AG09309 (cell line): ENCODE measurements around the gene LHFPL6.

Experiments used
- DNase-seq: peaks from one replicate; pipeline ENCODE4 v3.0.0-alpha.2; 2010; ENCODE audit warnings: low read depth
- H3K4me3 ChIP-seq: 2 replicates; pipeline ENCODE4 v1.5.1; 2011; ENCODE audit warnings: mild to moderate bottlenecking, low read depth, low read length, moderate library complexity; ENCODE audit not compliant: control insufficient read depth
- TF ChIP-seq, protein P1 (sequence below): IDR thresholded peaks from 2 replicates; pipeline ENCODE4 v1.5.1; 2011; ENCODE audit warnings: mild to moderate bottlenecking, low read depth, low read length, inconsistent platforms; ENCODE audit not compliant: insufficient read depth, control insufficient read depth; ENCODE audit errors: missing control alignments

Gene LHFPL6

DNA sequence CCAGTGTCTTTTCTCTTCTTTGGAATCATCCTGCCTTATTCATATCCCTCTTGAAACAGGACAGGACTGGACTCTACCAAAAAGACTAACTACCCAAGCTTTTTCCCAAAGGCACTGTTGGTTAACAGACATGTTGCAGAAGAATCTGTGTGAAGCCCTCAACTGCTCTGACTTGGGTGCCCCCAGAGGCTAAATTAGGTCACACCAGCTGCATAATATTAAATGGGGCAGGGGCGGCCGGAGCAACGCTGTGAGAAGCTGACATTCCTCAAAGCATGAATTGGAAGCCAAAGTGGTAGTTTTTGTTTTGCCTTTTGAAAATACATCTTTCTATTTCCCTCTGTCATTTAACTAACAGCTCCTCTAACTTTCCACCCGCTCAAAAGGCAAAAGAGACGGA, 185.9 kb downstream of the LHFPL6 start:
- TF ChIP-seq, protein P1, sequence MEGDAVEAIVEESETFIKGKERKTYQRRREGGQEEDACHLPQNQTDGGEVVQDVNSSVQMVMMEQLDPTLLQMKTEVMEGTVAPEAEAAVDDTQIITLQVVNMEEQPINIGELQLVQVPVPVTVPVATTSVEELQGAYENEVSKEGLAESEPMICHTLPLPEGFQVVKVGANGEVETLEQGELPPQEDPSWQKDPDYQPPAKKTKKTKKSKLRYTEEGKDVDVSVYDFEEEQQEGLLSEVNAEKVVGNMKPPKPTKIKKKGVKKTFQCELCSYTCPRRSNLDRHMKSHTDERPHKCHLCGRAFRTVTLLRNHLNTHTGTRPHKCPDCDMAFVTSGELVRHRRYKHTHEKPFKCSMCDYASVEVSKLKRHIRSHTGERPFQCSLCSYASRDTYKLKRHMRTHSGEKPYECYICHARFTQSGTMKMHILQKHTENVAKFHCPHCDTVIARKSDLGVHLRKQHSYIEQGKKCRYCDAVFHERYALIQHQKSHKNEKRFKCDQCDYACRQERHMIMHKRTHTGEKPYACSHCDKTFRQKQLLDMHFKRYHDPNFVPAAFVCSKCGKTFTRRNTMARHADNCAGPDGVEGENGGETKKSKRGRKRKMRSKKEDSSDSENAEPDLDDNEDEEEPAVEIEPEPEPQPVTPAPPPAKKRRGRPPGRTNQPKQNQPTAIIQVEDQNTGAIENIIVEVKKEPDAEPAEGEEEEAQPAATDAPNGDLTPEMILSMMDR = peak; percentile 7
- DNase-seq = no peak

DNA sequence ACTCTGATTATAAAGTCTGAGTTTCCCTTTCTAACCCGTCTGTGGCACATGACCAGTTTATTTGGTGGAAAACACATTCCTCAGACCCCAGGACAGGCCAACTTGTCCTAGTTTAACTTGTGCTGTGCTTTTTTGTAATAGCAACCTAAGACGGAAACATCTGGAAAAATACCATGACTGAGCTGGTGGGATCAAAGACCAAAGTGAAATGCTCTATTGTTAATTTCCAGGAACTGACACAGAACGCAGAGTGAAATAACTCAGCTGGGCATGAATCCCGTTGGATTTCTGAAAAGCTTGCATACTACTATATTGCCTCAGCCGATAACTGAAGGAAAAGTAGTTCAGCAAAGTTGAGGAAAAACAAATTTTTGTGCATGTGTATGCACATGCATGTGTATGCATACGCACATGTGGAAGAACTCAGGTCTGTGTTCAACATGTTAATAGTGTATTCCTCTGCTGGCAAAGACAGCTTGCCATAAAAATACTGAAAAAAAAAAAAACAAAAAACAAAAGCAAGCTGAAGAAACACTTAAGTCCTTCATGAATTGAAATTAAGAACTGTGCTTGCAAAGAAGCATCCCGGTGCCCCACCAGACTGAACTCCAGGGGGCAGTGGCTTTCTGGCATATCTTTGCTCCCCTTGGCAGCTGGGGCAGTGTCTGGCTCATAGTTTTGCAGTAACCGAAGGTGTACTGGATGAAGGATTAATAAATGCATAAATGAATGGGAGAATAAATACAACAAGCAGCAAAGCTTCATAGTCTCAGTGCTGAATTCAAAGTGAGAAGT, 187.8 kb downstream of the LHFPL6 start:
- DNase-seq = no peak
- TF ChIP-seq, protein P1 = peak; percentile 71
- H3K4me3 ChIP-seq = no peak overlapping the region

More for the DNA sequence above, 185.9 kb downstream of the LHFPL6 start:
- no peak overlapping the region for H3K4me3 ChIP-seq

DNA sequence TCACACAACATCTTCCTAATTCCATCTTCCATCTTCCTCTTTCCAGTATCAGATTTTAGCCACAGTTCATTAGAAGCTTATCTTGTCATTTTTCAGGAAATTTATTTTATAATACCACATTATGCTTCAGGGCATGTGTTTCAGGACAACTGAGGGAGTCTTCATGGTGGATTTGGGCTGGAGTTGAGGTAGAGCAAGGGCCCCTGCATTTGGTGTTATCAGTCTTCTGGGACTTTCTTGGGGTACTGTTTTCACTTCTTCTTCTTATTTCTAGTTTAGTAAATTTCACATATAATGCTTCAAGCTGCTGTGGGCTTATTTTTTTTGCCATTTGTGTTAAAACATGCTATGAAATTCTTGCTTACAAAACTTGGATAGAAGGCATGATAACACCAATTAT, 188.7 kb downstream of the LHFPL6 start:
- TF ChIP-seq, protein P1 = no peak
- DNase-seq = no peak
- H3K4me3 ChIP-seq = no peak overlapping the region

DNA sequence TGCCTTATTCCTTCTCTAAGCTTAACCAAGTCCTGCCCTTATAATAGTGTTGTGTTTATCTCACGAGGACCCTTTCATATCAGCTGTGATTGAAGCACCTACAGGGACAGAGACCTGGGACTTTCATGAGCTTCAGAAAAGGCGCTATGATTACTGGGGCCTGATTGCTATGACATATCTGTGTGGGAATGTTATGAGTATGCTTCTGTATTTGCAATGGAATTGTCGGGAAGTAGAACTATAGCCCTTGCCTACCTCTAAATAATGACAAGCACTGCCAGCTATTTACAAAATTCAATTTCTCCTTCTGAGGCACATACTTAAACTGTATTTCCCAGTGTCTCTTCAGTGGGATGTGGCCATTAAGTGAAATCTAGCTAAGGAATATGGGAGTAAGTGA, 191.5 kb downstream of the LHFPL6 start:
- no peak for DNase-seq
- H3K4me3 ChIP-seq = no peak overlapping the region
- TF ChIP-seq, protein P1 = no peak

DNA sequence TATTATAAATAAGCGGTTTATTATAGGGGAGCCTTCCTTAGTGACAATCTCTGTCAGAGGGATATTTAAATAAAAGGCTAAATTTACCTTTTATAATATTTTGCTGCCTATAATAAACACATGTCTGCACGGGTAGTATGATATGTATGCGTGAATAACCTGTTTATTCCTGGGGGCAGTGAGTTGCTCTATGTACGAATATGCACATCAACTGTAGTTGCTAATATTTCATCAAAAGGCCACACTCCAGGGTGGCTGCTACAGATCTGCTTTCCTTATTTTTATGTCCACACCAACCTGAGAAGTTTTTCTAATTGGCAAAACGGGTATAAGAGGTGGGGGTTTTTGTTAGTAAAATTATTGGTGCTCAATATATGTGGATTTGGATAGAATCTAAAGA, 192.0 kb downstream of the LHFPL6 start:
- H3K4me3 ChIP-seq = no peak overlapping the region
- DNase-seq = no peak
- TF ChIP-seq, protein P1 = no peak

DNA sequence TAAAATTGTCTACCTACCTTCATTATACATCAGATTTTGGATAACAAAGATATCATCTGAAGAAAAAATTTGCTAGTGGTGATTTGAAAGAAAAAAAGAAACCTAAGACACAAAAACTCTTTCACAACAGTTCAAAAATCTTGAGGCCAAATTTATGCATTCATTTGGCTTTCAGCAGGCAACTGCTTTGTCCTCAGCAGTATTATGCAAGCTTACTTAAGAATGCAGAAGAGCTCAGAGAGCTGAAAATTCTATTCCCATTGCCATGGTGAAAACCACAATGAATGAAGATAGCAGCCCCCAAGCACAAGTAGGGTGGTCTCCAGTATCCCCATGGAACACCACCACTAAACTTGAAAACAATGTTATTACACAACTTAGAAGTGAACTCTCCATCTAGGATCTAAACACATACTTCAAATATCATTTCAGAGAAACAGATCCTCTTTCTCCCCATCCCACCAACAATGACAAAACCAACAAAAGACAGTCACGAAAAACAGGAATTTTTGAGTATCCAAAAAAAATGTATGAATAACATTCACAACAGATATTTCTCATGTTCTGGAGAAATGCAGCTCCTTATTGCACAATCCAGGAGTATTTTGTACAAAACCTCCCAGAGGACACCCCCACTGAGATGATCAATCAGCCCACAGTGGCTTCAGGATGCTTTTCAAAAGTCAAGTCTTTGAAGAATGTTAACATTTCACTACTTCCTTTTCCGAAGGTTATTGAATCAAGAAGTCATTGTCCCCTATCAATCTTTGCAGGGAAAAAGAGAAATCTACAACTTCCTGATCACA, 192.7 kb downstream of the LHFPL6 start:
- peak; percentile 55 for DNase-seq
- TF ChIP-seq, protein P1 = no peak
- H3K4me3 ChIP-seq = no peak overlapping the region
